ENCODE measurements around the gene SAXO1. TPM values are rescaled to one million over a fixed set of nuclear protein-coding genes. Genes with fewer than 3 reads are reported as not detected.

Gene SAXO1
- total RNA-seq, 1 experiment from 2014 or later: 0.09 TPM

DNA sequence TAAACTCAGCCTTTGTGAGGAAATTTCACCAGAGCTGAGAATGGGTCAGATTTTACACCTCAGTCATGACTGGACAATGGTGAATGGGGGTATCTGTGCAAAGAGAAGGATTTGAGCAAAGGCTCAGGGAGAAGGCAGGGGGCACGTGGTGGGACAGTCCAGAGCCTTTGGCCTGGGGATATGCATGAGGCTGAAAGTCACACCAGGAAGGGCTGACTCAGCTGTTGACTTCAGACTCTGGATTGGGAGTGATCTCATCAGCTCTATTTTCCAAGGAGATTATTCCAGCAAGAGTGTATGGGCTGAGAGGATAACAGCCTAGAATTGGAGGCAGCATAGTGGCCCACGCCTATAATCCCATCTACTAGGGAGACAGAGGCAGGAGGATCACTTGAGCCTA lies 53.6 kb downstream of the SAXO1 start:
- Mint-ChIP-seq H3K27me3 (ENCODE audit: low read depth) (no peaks in the 10 kb centered on the region), H3K9me3 (peaks cover 13% of the 10 kb centered on the region), H3K4me1 (peaks cover 9% of the 10 kb centered on the region), H3K27ac (no peak overlapping the region), H3K36me3 (peaks cover 8% of the 10 kb centered on the region; the same call in 1 of the 2 replicates), H3K4me3 (no peak overlapping the region)
- ATAC-seq (no peak), DNase-seq (ENCODE audit: low spot score) (no peak)
- no peak for TF ChIP-seq FOXJ3 (CRISPR knock-in tag; IDR thresholded peaks at IDR 0.05; ENCODE audit: borderline replicate concordance)
- TF ChIP-seq, protein P1, sequence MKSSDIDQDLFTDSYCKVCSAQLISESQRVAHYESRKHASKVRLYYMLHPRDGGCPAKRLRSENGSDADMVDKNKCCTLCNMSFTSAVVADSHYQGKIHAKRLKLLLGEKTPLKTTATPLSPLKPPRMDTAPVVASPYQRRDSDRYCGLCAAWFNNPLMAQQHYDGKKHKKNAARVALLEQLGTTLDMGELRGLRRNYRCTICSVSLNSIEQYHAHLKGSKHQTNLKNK (CRISPR knock-in tag; IDR thresholded peaks at IDR 0.05): no peak
- TF ChIP-seq, protein P2, sequence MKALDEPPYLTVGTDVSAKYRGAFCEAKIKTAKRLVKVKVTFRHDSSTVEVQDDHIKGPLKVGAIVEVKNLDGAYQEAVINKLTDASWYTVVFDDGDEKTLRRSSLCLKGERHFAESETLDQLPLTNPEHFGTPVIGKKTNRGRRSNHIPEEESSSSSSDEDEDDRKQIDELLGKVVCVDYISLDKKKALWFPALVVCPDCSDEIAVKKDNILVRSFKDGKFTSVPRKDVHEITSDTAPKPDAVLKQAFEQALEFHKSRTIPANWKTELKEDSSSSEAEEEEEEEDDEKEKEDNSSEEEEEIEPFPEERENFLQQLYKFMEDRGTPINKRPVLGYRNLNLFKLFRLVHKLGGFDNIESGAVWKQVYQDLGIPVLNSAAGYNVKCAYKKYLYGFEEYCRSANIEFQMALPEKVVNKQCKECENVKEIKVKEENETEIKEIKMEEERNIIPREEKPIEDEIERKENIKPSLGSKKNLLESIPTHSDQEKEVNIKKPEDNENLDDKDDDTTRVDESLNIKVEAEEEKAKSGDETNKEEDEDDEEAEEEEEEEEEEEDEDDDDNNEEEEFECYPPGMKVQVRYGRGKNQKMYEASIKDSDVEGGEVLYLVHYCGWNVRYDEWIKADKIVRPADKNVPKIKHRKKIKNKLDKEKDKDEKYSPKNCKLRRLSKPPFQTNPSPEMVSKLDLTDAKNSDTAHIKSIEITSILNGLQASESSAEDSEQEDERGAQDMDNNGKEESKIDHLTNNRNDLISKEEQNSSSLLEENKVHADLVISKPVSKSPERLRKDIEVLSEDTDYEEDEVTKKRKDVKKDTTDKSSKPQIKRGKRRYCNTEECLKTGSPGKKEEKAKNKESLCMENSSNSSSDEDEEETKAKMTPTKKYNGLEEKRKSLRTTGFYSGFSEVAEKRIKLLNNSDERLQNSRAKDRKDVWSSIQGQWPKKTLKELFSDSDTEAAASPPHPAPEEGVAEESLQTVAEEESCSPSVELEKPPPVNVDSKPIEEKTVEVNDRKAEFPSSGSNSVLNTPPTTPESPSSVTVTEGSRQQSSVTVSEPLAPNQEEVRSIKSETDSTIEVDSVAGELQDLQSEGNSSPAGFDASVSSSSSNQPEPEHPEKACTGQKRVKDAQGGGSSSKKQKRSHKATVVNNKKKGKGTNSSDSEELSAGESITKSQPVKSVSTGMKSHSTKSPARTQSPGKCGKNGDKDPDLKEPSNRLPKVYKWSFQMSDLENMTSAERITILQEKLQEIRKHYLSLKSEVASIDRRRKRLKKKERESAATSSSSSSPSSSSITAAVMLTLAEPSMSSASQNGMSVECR (CRISPR knock-in tag; IDR thresholded peaks at IDR 0.05; ENCODE audit: borderline replicate concordance): no peak
- ChIA-PET CTCF (interaction anchor here (1.4 kb wide), 1 partner anchor 485 kb away, joined by 6 read pairs; no protein-coding TSS in a partner anchor), POLR2A (no interaction called here)

DNA sequence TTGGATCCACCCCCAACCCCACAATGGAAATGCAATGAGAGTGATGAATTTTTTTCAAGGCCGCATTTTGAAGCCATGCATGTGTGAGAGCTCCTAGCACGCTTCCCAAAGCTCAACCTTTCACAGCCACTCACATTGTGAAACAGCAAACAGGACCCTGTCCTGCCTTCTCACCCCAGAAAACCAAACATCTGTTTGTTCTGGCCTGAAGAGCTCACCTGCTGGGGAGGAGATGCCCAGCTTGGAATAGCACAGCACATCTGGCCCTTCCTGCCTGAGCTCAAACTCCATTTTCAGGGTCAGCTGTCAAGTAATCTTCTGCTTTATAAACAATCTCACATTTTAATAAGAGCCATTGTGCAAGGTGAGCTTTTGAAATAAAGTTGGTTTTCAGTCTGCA lies 54.8 kb downstream of the SAXO1 start:
- no peak for DNase-seq (ENCODE audit: low spot score)
- Mint-ChIP-seq H3K27me3 (ENCODE audit: low read depth) (no peaks in the 10 kb centered on the region), H3K4me3 (no peak overlapping the region), H3K9me3 (peaks cover 6% of the 10 kb centered on the region), H3K4me1 (peaks cover 9% of the 10 kb centered on the region), H3K36me3 (peaks cover 6% of the 10 kb centered on the region; the same call in 1 of the 2 replicates), H3K27ac (no peak overlapping the region)
- ATAC-seq: no peak
- CTCF ChIA-PET: no interaction called here
- TF ChIP-seq TEAD4 (CRISPR knock-in tag; IDR thresholded peaks at IDR 0.05) (no peak), JUN (CRISPR knock-in tag; IDR thresholded peaks at IDR 0.05) (no peak), SMAD4 (CRISPR knock-in tag; IDR thresholded peaks at IDR 0.05) (no peak), CBFB (CRISPR knock-in tag; IDR thresholded peaks at IDR 0.05; ENCODE audit: low read depth) (no peak), NR2C2 (CRISPR knock-in tag; IDR thresholded peaks at IDR 0.05) (no peak), GRHL2 (CRISPR knock-in tag; IDR thresholded peaks at IDR 0.05; ENCODE audit: insufficient replicate concordance, severe bottlenecking) (no peak), NFATC4 (CRISPR knock-in tag; IDR thresholded peaks at IDR 0.05) (no peak), PRRX2 (CRISPR knock-in tag; IDR thresholded peaks at IDR 0.05) (no peak), GABPB1 (CRISPR knock-in tag; IDR thresholded peaks at IDR 0.05) (no peak), TP53 (CRISPR knock-in tag; IDR thresholded peaks at IDR 0.05) (no peak)
- TF ChIP-seq, protein P3, sequence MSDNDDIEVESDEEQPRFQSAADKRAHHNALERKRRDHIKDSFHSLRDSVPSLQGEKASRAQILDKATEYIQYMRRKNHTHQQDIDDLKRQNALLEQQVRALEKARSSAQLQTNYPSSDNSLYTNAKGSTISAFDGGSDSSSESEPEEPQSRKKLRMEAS (CRISPR knock-in tag; IDR thresholded peaks at IDR 0.05): no peak
- TF ChIP-seq, protein P4, sequence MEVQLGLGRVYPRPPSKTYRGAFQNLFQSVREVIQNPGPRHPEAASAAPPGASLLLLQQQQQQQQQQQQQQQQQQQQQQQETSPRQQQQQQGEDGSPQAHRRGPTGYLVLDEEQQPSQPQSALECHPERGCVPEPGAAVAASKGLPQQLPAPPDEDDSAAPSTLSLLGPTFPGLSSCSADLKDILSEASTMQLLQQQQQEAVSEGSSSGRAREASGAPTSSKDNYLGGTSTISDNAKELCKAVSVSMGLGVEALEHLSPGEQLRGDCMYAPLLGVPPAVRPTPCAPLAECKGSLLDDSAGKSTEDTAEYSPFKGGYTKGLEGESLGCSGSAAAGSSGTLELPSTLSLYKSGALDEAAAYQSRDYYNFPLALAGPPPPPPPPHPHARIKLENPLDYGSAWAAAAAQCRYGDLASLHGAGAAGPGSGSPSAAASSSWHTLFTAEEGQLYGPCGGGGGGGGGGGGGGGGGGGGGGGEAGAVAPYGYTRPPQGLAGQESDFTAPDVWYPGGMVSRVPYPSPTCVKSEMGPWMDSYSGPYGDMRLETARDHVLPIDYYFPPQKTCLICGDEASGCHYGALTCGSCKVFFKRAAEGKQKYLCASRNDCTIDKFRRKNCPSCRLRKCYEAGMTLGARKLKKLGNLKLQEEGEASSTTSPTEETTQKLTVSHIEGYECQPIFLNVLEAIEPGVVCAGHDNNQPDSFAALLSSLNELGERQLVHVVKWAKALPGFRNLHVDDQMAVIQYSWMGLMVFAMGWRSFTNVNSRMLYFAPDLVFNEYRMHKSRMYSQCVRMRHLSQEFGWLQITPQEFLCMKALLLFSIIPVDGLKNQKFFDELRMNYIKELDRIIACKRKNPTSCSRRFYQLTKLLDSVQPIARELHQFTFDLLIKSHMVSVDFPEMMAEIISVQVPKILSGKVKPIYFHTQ (CRISPR knock-in tag; IDR thresholded peaks at IDR 0.05): no peak
- TF ChIP-seq, protein P5, sequence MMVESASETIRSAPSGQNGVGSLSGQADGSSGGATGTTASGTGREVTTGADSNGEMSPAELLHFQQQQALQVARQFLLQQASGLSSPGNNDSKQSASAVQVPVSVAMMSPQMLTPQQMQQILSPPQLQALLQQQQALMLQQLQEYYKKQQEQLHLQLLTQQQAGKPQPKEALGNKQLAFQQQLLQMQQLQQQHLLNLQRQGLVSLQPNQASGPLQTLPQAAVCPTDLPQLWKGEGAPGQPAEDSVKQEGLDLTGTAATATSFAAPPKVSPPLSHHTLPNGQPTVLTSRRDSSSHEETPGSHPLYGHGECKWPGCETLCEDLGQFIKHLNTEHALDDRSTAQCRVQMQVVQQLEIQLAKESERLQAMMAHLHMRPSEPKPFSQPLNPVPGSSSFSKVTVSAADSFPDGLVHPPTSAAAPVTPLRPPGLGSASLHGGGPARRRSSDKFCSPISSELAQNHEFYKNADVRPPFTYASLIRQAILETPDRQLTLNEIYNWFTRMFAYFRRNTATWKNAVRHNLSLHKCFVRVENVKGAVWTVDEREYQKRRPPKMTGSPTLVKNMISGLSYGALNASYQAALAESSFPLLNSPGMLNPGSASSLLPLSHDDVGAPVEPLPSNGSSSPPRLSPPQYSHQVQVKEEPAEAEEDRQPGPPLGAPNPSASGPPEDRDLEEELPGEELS (CRISPR knock-in tag; IDR thresholded peaks at IDR 0.05): no peak
- POLR2A ChIA-PET: no interaction called here
